ENCODE data around the gene CREG2. TPM values are rescaled to one million over a fixed set of nuclear protein-coding genes. Genes with fewer than 3 reads are reported as not detected.

Gene CREG2, protein sequence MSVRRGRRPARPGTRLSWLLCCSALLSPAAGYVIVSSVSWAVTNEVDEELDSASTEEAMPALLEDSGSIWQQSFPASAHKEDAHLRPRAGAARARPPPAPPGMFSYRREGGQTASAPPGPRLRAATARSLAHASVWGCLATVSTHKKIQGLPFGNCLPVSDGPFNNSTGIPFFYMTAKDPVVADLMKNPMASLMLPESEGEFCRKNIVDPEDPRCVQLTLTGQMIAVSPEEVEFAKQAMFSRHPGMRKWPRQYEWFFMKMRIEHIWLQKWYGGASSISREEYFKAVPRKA
- total RNA-seq (2014; rRNA removed; shearing (Covaris generic); ENCODE audit: low replicate concordance): not detected in 2 replicates

DNA sequence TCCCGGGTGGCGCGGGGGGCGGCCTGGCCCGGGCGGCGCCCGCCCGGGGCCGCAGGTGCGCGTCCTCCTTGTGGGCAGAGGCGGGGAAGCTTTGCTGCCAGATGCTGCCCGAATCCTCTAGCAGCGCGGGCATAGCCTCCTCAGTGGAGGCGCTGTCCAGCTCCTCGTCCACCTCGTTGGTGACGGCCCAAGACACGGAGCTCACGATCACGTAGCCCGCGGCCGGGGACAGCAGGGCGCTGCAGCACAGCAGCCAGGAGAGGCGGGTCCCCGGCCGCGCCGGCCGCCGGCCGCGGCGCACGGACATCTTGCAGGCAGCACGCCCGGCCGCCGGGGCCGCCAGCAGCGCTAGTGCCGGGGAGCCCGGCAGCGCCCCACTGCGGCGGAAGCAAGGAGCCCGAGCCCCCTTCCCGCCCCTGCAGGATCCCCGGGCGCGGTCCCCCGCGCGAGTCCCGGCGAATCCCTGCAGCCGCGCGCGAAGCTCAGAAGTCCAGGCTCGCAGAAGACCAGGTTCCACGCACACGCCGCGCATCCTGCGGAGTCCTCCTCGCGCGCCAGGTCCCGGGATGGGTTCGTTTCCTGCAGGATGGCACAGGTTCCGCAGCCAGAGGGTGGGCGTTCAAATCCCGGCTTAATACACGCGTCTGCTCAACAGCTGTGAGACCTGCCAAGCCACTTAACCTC lies at the start of gene CREG2:
Gene CREG2, minus strand, starts transcription at position 353 of the 684 bp plus-strand sequence. Its CDS starts 46 bp downstream, at position 307.
- no peak for DNase-seq
- no peak within 1 kb of the TSS for H2AFZ ChIP-seq (ENCODE audit: low read length)
- no peaks in the 10 kb centered on the region for H4K20me1 ChIP-seq (ENCODE audit: insufficient read depth, low read depth, low read length)
- no peak within 1 kb of the TSS for H3K4me2 ChIP-seq (ENCODE audit: low read depth, low read length, poor library complexity, severe bottlenecking)
- no peak within 1 kb of the TSS for H3K27ac ChIP-seq (ENCODE audit: low read length)
- no peaks in the 10 kb centered on the region for H3K27me3 ChIP-seq (ENCODE audit: low read length)
- H3K9ac ChIP-seq (ENCODE audit: low read length): no peak within 1 kb of the TSS
- no peaks in the 10 kb centered on the region for H3K79me2 ChIP-seq (ENCODE audit: low read length)
- H3K4me3 ChIP-seq (ENCODE audit: low read length): no peak within 1 kb of the TSS
- H3K36me3 ChIP-seq (ENCODE audit: insufficient read depth, low read length): no peaks in the 10 kb centered on the region
- H3K9me2 ChIP-seq (replicated peaks; ENCODE audit: insufficient read depth, low read length): no peaks in the 10 kb centered on the region
- no peaks in the 10 kb centered on the region for H3K9me3 ChIP-seq (ENCODE audit: low read length)
- H3K4me1 ChIP-seq (ENCODE audit: low read length): no peaks in the 10 kb centered on the region

DNA sequence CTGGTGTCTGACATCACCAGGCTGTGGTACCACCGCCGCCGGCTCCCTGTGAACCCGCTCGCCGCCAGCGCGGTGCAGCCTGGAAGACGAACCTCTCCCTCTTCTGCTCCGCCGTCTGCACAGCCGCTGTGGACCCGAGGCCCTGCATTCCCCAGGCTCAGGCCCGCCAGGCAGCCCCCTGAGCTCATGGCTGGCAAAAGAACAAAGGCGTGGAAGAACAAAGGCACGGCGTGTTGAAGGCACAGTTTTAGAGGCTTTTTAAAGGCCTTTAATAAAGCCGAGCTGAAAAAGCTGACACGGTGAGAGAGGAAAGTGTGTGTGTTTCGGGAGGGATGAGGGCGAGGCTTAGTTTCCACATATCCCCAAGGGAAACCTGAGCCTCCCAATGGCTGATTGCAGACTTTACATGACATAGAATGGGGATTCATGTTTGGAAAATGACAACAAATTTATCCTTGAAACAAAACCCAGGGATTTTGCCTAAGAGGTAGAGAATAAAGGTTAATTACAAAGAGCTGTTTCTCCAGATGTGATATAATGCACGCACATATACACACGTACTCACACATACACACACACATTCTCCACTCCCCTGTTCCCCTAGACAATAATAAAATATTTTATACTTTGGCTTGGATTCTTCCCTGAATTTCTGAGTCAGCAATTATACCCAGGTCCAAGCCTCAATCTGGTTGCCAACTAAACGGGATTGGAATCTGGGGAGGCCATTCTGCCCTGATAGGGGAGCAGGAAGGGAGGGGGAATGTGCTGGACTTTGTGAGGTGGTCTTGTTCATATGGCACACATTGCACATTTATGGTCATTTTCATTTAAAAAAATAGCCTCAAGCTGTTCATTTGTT lies 47.9 kb upstream of the CREG2 start:
- Histone ChIP-seq H3K9ac (ENCODE audit: low read length) (no peak overlapping the region), H3K27me3 (ENCODE audit: low read length) (no peaks in the 10 kb centered on the region), H3K4me3 (ENCODE audit: low read length) (no peak overlapping the region), H3K4me2 (ENCODE audit: low read depth, low read length, poor library complexity, severe bottlenecking) (no peak overlapping the region), H3K27ac (ENCODE audit: low read length) (no peak overlapping the region), H3K79me2 (ENCODE audit: low read length) (no peaks in the 10 kb centered on the region), H3K36me3 (ENCODE audit: insufficient read depth, low read length) (no peaks in the 10 kb centered on the region), H3K4me1 (ENCODE audit: low read length) (no peaks in the 10 kb centered on the region), H4K20me1 (ENCODE audit: insufficient read depth, low read depth, low read length) (no peaks in the 10 kb centered on the region), H3K9me3 (ENCODE audit: low read length) (no peaks in the 10 kb centered on the region), H3K9me2 (replicated peaks; ENCODE audit: insufficient read depth, low read length) (no peaks in the 10 kb centered on the region), H2AFZ (ENCODE audit: low read length) (no peak overlapping the region)
- no peak for DNase-seq

DNA sequence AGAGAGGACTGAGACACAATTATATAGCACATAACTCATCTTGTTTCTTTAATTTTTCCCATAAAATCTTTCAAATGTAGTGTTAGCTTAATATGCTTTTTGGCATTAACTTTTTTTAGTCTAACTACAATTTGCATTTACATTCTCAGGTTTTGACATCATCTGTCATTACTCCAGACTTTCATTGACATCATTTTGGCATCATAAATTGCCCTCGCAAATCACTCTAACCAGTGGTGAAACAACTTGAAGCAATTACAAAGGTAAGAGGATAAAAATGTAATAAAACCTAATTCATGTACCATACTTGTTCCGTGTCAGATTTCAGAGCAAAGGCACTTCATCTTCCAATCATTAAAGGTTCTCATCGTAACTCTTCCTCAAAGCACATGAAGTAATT lies 46.2 kb upstream of the CREG2 start:
- H3K79me2 ChIP-seq (ENCODE audit: low read length): no peaks in the 10 kb centered on the region
- no peaks in the 10 kb centered on the region for H3K9me2 ChIP-seq (replicated peaks; ENCODE audit: insufficient read depth, low read length)
- no peaks in the 10 kb centered on the region for H3K4me1 ChIP-seq (ENCODE audit: low read length)
- no peak overlapping the region for H2AFZ ChIP-seq (ENCODE audit: low read length)
- H3K9me3 ChIP-seq (ENCODE audit: low read length): no peaks in the 10 kb centered on the region
- H3K9ac ChIP-seq (ENCODE audit: low read length): no peak overlapping the region
- H3K27ac ChIP-seq (ENCODE audit: low read length): no peak overlapping the region
- DNase-seq: no peak
- no peak overlapping the region for H3K4me3 ChIP-seq (ENCODE audit: low read length)
- H3K27me3 ChIP-seq (ENCODE audit: low read length): no peaks in the 10 kb centered on the region
- no peaks in the 10 kb centered on the region for H4K20me1 ChIP-seq (ENCODE audit: insufficient read depth, low read depth, low read length)
- no peaks in the 10 kb centered on the region for H3K36me3 ChIP-seq (ENCODE audit: insufficient read depth, low read length)
- no peak overlapping the region for H3K4me2 ChIP-seq (ENCODE audit: low read depth, low read length, poor library complexity, severe bottlenecking)

DNA sequence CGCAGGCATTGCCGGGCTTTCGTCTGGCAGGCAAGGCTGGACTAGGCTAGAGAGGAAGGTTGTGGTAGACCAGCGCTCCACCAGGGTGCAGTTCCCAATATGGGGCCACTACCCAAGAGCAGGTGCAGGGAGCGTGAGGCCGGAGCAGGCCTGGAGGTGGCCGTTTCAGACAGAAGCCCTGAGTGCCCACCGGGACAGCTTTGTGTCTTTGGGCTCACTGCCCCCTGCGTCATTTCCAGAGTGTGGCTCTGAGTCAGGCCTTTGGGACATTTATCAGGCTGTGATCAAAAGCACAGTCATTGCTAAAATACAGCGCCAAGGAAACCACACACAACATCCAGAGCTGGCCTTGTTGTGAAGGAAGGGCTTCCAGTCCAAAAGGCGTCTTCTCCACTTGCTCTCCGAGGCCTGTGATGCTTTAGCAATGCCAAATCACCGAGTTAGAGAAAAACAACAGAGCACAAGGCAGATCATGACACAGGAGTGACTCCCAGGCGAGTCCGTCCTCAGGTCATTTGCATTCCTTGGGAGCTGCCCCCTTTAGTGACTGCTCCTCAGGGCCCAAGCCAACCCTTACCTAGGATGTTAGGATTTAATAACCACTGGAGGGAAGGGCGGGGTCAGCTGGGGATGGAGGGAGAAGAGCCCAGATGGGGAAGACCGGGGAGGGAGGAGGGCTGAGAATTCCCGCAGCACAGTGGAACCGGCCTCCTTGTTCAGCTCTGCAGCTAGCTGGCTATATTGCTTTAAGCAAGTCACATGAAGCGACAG lies 45.3 kb upstream of the CREG2 start:
- no peak overlapping the region for H3K4me3 ChIP-seq (ENCODE audit: low read length)
- H3K4me1 ChIP-seq (ENCODE audit: low read length): no peaks in the 10 kb centered on the region
- H3K36me3 ChIP-seq (ENCODE audit: insufficient read depth, low read length): no peaks in the 10 kb centered on the region
- no peaks in the 10 kb centered on the region for H3K79me2 ChIP-seq (ENCODE audit: low read length)
- no peaks in the 10 kb centered on the region for H3K9me3 ChIP-seq (ENCODE audit: low read length)
- H3K9me2 ChIP-seq (replicated peaks; ENCODE audit: insufficient read depth, low read length): no peaks in the 10 kb centered on the region
- no peak overlapping the region for H3K27ac ChIP-seq (ENCODE audit: low read length)
- H4K20me1 ChIP-seq (ENCODE audit: insufficient read depth, low read depth, low read length): no peaks in the 10 kb centered on the region
- H3K27me3 ChIP-seq (ENCODE audit: low read length): no peaks in the 10 kb centered on the region
- no peak overlapping the region for H3K9ac ChIP-seq (ENCODE audit: low read length)
- no peak overlapping the region for H2AFZ ChIP-seq (ENCODE audit: low read length)
- DNase-seq: no peak
- H3K4me2 ChIP-seq (ENCODE audit: low read depth, low read length, poor library complexity, severe bottlenecking): no peak overlapping the region

DNA sequence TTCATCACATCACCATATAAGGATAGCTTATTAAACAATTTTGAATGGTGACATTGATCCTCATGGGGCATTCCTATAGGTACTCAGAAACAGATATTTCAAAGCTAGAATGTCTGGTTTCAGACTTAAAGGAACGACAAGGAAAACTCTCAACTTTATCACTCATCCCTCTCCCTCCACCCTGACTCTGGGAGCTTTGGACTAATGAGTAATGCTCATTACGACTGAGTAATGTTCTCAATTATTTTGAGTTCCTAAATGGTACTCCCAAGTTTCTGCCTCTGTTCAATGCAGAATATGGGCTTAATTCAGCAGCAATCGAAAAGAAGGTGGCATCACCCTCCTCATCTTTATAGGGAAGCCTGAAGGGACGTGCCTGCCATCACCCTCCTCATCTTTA lies 44.2 kb upstream of the CREG2 start:
- Histone ChIP-seq H3K4me3 (ENCODE audit: low read length) (no peak overlapping the region), H3K9me2 (replicated peaks; ENCODE audit: insufficient read depth, low read length) (no peaks in the 10 kb centered on the region), H3K79me2 (ENCODE audit: low read length) (no peaks in the 10 kb centered on the region), H3K9ac (ENCODE audit: low read length) (no peak overlapping the region), H3K27ac (ENCODE audit: low read length) (no peak overlapping the region), H4K20me1 (ENCODE audit: insufficient read depth, low read depth, low read length) (no peaks in the 10 kb centered on the region), H3K9me3 (ENCODE audit: low read length) (no peaks in the 10 kb centered on the region), H3K4me2 (ENCODE audit: low read depth, low read length, poor library complexity, severe bottlenecking) (no peak overlapping the region), H3K36me3 (ENCODE audit: insufficient read depth, low read length) (no peaks in the 10 kb centered on the region), H3K27me3 (ENCODE audit: low read length) (no peaks in the 10 kb centered on the region), H2AFZ (ENCODE audit: low read length) (no peak overlapping the region), H3K4me1 (ENCODE audit: low read length) (no peaks in the 10 kb centered on the region)
- DNase-seq: no peak

DNA sequence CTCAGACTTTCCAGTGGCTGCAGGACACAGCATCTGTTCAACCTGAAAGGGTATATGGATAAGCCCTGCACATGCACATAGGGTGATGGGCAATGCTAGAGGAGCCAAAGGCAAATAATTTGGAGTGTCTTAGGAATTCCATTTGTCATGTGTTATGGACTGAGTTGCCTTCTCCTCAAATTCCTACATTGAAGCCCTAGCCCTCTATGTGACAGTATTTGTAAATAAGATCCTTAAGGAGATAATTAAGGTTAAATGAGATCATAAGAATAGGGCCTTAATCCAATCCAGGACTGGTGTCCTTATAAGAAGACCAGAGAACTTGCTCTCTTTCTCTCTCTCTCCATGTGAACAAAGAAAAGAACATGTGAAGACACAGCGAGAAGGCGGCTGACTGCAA lies 42.9 kb upstream of the CREG2 start:
- no peak overlapping the region for H2AFZ ChIP-seq (ENCODE audit: low read length)
- H4K20me1 ChIP-seq (ENCODE audit: insufficient read depth, low read depth, low read length): no peaks in the 10 kb centered on the region
- no peaks in the 10 kb centered on the region for H3K27me3 ChIP-seq (ENCODE audit: low read length)
- no peak overlapping the region for H3K4me3 ChIP-seq (ENCODE audit: low read length)
- H3K9me2 ChIP-seq (replicated peaks; ENCODE audit: insufficient read depth, low read length): no peaks in the 10 kb centered on the region
- H3K4me1 ChIP-seq (ENCODE audit: low read length): no peaks in the 10 kb centered on the region
- no peak for DNase-seq
- H3K9me3 ChIP-seq (ENCODE audit: low read length): no peaks in the 10 kb centered on the region
- no peaks in the 10 kb centered on the region for H3K36me3 ChIP-seq (ENCODE audit: insufficient read depth, low read length)
- H3K4me2 ChIP-seq (ENCODE audit: low read depth, low read length, poor library complexity, severe bottlenecking): no peak overlapping the region
- no peaks in the 10 kb centered on the region for H3K79me2 ChIP-seq (ENCODE audit: low read length)
- H3K9ac ChIP-seq (ENCODE audit: low read length): no peak overlapping the region
- no peak overlapping the region for H3K27ac ChIP-seq (ENCODE audit: low read length)

DNA sequence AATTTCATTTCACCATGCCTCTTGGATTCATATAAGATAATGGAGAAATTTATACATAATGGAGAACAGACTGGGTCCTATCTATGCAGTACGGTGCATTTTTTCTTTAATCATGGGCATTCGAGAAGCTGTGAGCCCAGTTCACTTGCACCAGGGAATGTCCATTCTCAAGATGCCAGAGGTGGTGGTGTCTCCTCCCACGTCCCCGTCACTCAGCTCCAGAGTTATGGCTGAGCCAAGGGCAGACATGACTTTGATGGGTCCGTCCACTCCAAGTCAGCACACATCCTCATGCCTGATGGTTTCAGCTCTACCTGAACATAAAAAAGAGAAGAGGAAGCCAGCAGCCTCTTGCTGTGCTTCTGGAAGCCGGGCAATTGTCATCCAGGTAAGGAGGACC lies 42.1 kb upstream of the CREG2 start:
- Histone ChIP-seq H3K27me3 (ENCODE audit: low read length) (no peaks in the 10 kb centered on the region), H3K79me2 (ENCODE audit: low read length) (no peaks in the 10 kb centered on the region), H3K27ac (ENCODE audit: low read length) (no peak overlapping the region), H3K9me3 (ENCODE audit: low read length) (no peaks in the 10 kb centered on the region), H3K36me3 (ENCODE audit: insufficient read depth, low read length) (no peaks in the 10 kb centered on the region), H3K4me3 (ENCODE audit: low read length) (no peak overlapping the region), H4K20me1 (ENCODE audit: insufficient read depth, low read depth, low read length) (no peaks in the 10 kb centered on the region), H3K9me2 (replicated peaks; ENCODE audit: insufficient read depth, low read length) (no peaks in the 10 kb centered on the region), H3K9ac (ENCODE audit: low read length) (no peak overlapping the region), H2AFZ (ENCODE audit: low read length) (no peak overlapping the region), H3K4me2 (ENCODE audit: low read depth, low read length, poor library complexity, severe bottlenecking) (no peak overlapping the region), H3K4me1 (ENCODE audit: low read length) (no peaks in the 10 kb centered on the region)
- no peak for DNase-seq

Measured in Karpas-422 (cell line).